Breast epithelium (tissue), 4 donors: ENCODE results near the gene PUSL1. TPM values are rescaled to one million over a fixed set of nuclear protein-coding genes. Genes with fewer than 3 reads are reported as not detected.

Experiments
- DNase-seq, 2 donors: peaks; one replicate each; pipeline ENCODE4 v3.0.0-alpha.2; 2019; ENCODE audit warnings: low spot score in 2 of 2
- H3K27ac ChIP-seq, 2 donors: fragments of 200-600 bp; sonication (generic) in 1 of 2; one replicate each; pipeline ENCODE4 v1.5.1; 2016 to 2019; ENCODE audit warnings: mild to moderate bottlenecking in 1 of 2
- H3K27me3 ChIP-seq, 2 donors: fragments of 200-600 bp; sonication (generic) in 1 of 2; one replicate each; pipeline versions ENCODE4 v1.5.1 to v1.6.0; 2017 to 2019; ENCODE audit warnings: control low read depth in 1 of 2, mild to moderate bottlenecking in 1 of 2
- H3K36me3 ChIP-seq: fragments of 200-600 bp; one replicate; pipeline ENCODE4 v1.5.1; 2019
- H3K4me1 ChIP-seq, 2 donors: fragments of 200-600 bp; sonication (generic); one replicate each; pipeline ENCODE4 v1.5.1; 2016 to 2019; ENCODE audit warnings: control low read depth in 1 of 2
- H3K4me3 ChIP-seq, 3 donors: fragments of 200-600 bp; sonication (generic); 1 replicate in 2 of 3; 2 replicates in 1 of 3; pipeline ENCODE4 v1.5.1; 2016 to 2019; ENCODE audit warnings: mild to moderate bottlenecking in 3 of 3, moderate library complexity in 2 of 3
- H3K9me3 ChIP-seq, 2 donors: fragments of 200-600 bp; sonication (generic) in 1 of 2; one replicate each; pipeline ENCODE4 v1.5.1; 2016 to 2019; ENCODE audit warnings: control low read depth in 1 of 2
- CTCF ChIP-seq, 3 donors: fragments of 450-650 bp; IDR thresholded peaks; one replicate each; pipeline ENCODE4 v1.5.1; 2016 to 2017; ENCODE audit warnings: antibody characterized with exemption in 3 of 3, mild to moderate bottlenecking in 3 of 3, moderate library complexity in 3 of 3
- POLR2A ChIP-seq: fragments of 450-650 bp; IDR thresholded peaks from one replicate; pipeline ENCODE4 v1.6.1; 2016; ENCODE audit warnings: antibody characterized with exemption, mild to moderate bottlenecking, moderate library complexity
- POLR2AphosphoS5 ChIP-seq, 3 donors: sonication (generic); formaldehyde crosslinking; IDR thresholded peaks; one replicate each; pipeline ENCODE4 v1.6.1; 2017; ENCODE audit warnings: antibody characterized with exemption in 3 of 3
- intact Hi-C: fragments of 100-400 bp; cut with DNase I; formaldehyde crosslinking; loops from one replicate; pipeline ENCODE4 v1.15.1; 2023; ENCODE audit warnings: low total_unique reads
- total RNA-seq, 3 donors: library from RNA; depleted of rRNA; stranded (reverse); fragments of >200 nt; gene quantifications; one replicate each; pipeline ENCODE4 v1.1.0, GENCODE V29; 2016

Gene PUSL1
- total RNA-seq, 3 donors from 2014 or later = 16.0 to 27.5 (median 22.0) TPM

- intact Hi-C loops = no loop called here
- no peak for TF ChIP-seq POLR2A
- TF ChIP-seq POLR2AphosphoS5 (IDR thresholded peaks at IDR 0.05) = no peak
- TF ChIP-seq CTCF (IDR thresholded peaks at IDR 0.05) = no peak
- Histone ChIP-seq H3K27ac (no peak overlapping the region), H3K4me1 (peaks cover 10 to 23% of the 10 kb centered on the region in 2 donors), H3K4me3 (peak overlapping the region in 1 of 3 donors; percentile 100), H3K9me3 (no peaks in the 10 kb centered on the region), H3K27me3 (no peaks in the 10 kb centered on the region), H3K36me3 (no peaks in the 10 kb centered on the region)
- no peak for DNase-seq
These were observed 14.6 kb downstream of the PUSL1 start for GRCh38 chr1:1322952-1323351.

DNA sequence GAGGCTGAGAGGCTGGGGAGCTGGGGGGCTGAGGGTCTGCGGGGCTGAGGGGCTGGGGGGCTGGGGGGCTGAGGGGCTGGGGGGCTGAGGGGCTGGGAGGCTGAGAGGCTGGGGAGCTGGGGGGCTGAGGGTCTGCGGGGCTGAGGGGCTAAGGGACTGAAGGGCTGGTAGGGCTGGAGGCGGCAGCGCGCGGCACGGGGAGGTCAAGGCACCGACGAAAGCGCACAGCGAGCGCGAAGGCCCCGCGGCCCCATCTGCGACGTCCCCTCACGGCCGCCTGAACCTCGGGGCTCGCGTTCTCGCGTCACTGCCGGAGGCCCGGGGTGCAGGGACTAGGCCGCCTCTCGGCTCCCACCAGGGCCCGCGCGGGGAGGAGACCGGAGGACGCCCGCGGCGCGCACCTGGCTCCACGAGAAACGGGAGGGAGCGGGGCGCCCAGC, 15.7 kb downstream of the PUSL1 start:
- no peak for TF ChIP-seq POLR2A
- TF ChIP-seq POLR2AphosphoS5 (IDR thresholded peaks at IDR 0.05) = no peak
- TF ChIP-seq CTCF (IDR thresholded peaks at IDR 0.05) = no peak
- no peaks in the 10 kb centered on the region for H3K9me3 ChIP-seq
- intact Hi-C loops = no loop called here
- no peaks in the 10 kb centered on the region for H3K36me3 ChIP-seq
- DNase-seq = no peak
- H3K27ac ChIP-seq = peak overlapping the region; percentile 91 to 93
- no peaks in the 10 kb centered on the region for H3K27me3 ChIP-seq
- peak overlapping the region; percentile 96 to 100 (median 98) for H3K4me3 ChIP-seq
- H3K4me1 ChIP-seq = peaks cover 10 to 17% of the 10 kb centered on the region in 2 donors

GRCh38 chr1:1324524-1325287, 16.3 kb downstream of the PUSL1 start, which contains the start of the genes CPTP and INTS11:
CPTP (plus strand) TSS chr1:1324802; CDS start chr1:1326911, 2,109 bp downstream.
INTS11 (minus strand) TSS chr1:1324660; CDS start chr1:1324608, 52 bp downstream.
- Histone ChIP-seq H3K4me1 (peaks cover 10 to 17% of the 10 kb centered on the region in 2 donors), H3K27ac (peak within 1 kb of the TSS; percentile 91 to 93), H3K27me3 (no peaks in the 10 kb centered on the region), H3K9me3 (no peaks in the 10 kb centered on the region), H3K4me3 (peak within 1 kb of the TSS; percentile 96 to 100 (median 98)), H3K36me3 (no peaks in the 10 kb centered on the region)
- intact Hi-C loops = loop anchor here (1.0 kb wide), 1 partner anchor 27 kb away; no protein-coding TSS in a partner anchor
- DNase-seq = peak; percentile 89 to 96
- TF ChIP-seq POLR2A (peak; percentile 38), CTCF (IDR thresholded peaks at IDR 0.05) (no peak), POLR2AphosphoS5 (IDR thresholded peaks at IDR 0.05) (peak in 2 of 3 donors; percentile 46 to 74)

DNA sequence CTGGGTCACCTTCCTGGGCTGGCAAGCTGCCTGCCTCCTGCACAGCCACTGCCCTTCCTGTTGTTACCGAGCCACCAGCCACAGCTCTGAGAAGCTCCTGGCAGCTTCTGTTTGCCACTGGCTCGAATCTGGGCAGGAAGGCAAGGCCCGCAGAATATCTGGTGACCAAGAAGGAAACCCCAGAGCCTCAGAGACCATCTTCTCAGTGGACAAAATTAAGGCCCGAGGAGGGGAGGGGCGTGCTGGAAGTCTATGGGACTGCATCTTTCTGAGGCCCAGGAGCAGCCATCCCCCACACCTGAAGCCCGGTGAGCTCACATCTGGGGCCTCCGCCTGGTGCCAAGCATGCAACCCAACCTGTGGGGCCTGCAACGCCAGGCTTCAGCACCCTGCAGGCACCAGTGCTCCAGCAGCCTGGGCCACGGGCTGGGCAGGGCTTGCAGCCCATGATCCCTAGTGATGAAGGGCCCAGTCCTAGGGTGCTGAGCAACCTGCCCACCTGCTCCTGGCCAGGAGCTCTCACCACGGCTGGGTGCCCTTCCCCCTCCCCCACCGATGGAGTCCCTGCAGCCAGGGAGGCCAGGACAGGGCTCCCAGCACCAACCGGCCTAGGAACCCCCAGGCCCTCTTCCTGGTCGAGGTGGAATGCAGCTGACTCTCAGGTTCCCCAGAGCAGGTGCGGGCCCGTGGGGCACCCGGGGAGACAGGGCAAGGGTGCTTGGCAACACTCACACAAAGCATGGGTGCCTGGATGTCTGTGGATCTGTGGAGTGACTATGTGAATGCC, 17.1 kb downstream of the PUSL1 start:
- Histone ChIP-seq H3K4me1 (peaks cover 10 to 17% of the 10 kb centered on the region in 2 donors), H3K27me3 (no peaks in the 10 kb centered on the region), H3K27ac (peak overlapping the region; percentile 91 to 93), H3K36me3 (no peaks in the 10 kb centered on the region), H3K4me3 (peak overlapping the region; percentile 96 to 100 (median 98)), H3K9me3 (no peaks in the 10 kb centered on the region)
- TF ChIP-seq CTCF (IDR thresholded peaks at IDR 0.05) (no peak), POLR2AphosphoS5 (IDR thresholded peaks at IDR 0.05) (no peak), POLR2A (no peak)
- intact Hi-C loops = loop anchor here (1.0 kb wide), 1 partner anchor 26 kb away; no protein-coding TSS in a partner anchor
- peak; percentile 59 to 69 for DNase-seq
